ENCODE results near the gene RBMS3.

The RBMS3 gene

DNA sequence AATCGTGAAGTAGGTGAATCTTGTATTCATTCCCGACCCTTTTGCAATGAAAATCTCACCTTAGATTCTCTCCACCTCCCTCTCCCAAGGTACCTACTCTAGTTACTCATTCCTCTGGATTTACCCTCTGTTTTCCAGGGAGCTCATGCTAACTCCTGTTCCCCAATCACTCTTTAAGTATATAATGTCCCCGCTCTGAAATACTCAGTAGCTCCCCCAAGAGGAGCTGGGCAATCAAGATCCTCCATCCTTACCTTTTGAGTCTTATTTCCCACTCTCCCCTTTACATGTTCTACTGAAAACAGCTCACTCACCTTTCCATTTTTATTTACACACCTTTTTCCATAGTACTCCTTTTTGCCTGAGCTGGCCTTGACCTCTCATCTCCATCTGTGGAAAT lies 599.9 kb downstream of the RBMS3 start:
- DNase-seq (ENCODE audit: low read depth, low spot score) = no peak

DNA sequence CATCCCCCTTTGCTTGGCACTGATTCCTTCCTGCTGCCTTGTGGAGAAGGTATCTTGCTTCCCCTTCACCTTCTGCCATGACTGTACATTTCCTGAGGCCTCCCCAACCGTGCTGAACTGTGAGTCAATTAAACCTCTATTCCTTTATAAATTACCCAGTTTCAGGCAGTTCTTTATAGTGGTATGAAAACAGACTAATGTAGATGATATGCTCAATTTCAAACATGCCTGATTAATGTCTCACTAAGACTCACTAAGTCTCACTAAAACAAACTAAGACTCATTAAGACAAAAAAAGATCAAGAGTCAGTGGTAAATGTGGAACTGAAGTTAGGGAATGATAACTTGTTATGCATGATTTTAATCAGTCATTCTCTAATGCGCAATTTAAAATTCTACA lies 606.6 kb downstream of the RBMS3 start:
- no peak for DNase-seq (ENCODE audit: low read depth, low spot score)

GRCh38 chr3:29889215-29889614 lies 608.3 kb downstream of the RBMS3 start:
- no peak for DNase-seq (ENCODE audit: low read depth, low spot score)

- DNase-seq (ENCODE audit: low read depth, low spot score) = no peak
Observed at GRCh38 chr3:29890801-29891200, 609.9 kb downstream of the RBMS3 start.

DNA sequence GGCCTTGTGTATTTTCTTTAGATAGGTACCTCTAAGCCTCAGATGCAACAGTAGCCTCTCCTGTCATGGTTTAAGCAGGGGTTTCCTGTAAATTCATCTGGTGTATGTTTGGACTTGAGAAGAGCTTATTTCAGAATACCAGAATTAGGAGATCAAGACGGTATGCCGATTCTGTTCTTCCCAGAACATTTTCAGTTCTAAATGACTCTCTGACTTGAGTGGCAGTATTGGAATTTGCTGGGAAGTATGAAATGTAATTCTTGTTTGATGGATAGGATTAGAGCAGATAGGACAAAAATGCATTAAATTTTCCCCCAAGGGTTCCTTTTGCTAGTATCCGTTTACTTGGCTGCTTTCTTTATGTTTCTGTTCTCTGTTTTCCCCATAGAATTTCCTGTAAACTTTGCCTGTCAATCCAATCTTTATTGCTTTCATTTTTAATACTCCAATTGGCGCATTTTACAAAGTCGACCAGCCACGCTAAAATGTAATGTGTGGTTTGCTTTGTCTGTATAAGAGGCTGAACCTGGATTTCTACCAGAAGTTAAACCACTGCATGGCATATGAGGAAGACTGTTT lies 612.2 kb downstream of the RBMS3 start:
- DNase-seq (ENCODE audit: low read depth, low spot score) = no peak

GRCh38 chr3:29896856-29897255 lies 616.0 kb downstream of the RBMS3 start:
- DNase-seq (ENCODE audit: low read depth, low spot score) = no peak

- DNase-seq (ENCODE audit: low read depth, low spot score) = no peak
Observed at GRCh38 chr3:29898171-29898965, 617.5 kb downstream of the RBMS3 start.

- DNase-seq (ENCODE audit: low read depth, low spot score) = no peak
Observed at GRCh38 chr3:29899021-29899420, 618.1 kb downstream of the RBMS3 start.

- DNase-seq (ENCODE audit: low read depth, low spot score) = no peak
Observed at GRCh38 chr3:29901097-29901496, 620.2 kb downstream of the RBMS3 start.

DNA sequence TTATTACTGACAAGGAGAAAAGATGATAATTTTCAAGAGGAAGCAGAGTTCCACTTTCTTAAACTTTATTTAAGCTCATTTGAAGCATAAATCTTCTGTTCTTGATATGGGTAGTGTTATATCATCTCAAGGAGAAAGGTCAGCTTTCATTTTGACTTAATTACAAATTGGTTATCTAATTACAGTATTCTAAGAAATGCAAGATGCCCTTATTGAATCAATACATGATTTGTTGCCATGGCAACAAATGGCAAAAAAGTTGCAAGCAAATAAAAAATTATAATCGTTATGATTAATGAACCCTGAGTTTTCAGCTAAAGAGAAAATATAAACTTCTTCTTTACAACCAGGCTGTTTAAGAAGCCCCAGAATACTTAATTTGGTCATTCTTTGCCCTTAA lies 622.7 kb downstream of the RBMS3 start:
- no peak for DNase-seq (ENCODE audit: low read depth, low spot score)

DNA sequence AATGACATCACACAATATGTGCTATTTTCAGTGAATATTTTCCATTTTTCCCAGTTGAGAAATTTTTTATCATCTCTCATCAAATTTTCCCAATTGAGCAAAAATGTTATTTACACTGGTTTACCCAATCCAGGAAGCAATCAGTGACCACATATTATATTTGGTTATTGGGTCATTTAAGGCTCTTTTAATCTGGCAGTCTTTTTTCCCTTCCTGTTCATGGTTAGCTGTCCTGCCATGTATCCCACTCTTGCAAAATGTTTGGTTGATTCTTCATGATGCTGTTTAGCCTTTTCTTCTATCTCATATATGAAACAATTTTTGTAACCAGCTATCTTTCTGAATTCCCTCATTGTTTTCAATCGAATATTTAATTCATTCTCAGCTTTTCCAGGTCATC lies 626.0 kb downstream of the RBMS3 start:
- DNase-seq (ENCODE audit: low read depth, low spot score) = no peak

- DNase-seq (ENCODE audit: low read depth, low spot score) = no peak
Observed at GRCh38 chr3:29912600-29913288, 631.9 kb downstream of the RBMS3 start.

GRCh38 chr3:29914861-29915524 lies 634.1 kb downstream of the RBMS3 start:
- DNase-seq (ENCODE audit: low read depth, low spot score) = no peak

DNA sequence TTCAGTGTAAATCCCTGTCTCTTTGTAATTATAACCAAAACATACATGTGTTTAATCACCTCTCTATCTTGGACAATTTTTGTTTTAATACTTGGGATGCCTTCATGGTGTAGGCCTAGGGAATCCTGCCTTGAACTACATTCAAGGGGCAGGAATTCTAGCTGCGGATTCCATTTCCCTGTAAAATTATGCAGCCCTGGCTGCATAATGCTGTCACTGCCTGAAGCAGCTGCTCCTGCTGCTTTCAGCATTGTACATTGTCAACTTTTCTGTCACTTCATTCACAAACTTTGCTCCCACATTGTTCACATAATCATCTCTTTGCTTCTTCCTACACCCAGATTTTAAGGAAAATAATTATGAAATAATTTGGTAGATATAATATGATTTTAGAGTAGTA lies 638.7 kb downstream of the RBMS3 start:
- DNase-seq (ENCODE audit: low read depth, low spot score) = no peak

GRCh38 chr3:29922992-29923746 lies 642.3 kb downstream of the RBMS3 start:
- peak; percentile 82 for DNase-seq (ENCODE audit: low read depth, low spot score)

GRCh38 chr3:29924783-29925561 lies 644.1 kb downstream of the RBMS3 start:
- DNase-seq (ENCODE audit: low read depth, low spot score) = no peak

DNA sequence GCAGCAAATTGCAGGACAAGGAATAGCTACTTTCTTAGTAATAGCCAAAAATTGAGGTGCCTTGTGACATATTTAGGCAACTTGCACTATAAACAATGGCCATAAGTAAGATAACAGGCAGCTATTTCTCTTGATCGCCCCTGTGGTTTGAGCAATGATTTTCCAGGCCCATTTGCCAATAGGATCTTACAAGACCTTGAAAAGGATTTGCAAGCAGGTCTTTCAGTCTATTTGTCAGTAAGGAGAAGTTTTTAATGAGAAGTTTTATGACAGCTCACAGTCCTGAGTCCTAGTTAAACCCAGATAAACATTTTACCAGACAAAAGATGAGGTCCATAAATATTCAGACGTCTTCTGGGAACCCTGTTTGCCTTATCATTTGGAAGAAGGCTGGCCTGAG lies 645.5 kb downstream of the RBMS3 start:
- no peak for DNase-seq (ENCODE audit: low read depth, low spot score)

- DNase-seq (ENCODE audit: low read depth, low spot score) = no peak
Observed at GRCh38 chr3:29932696-29933325, 651.9 kb downstream of the RBMS3 start.

DNA sequence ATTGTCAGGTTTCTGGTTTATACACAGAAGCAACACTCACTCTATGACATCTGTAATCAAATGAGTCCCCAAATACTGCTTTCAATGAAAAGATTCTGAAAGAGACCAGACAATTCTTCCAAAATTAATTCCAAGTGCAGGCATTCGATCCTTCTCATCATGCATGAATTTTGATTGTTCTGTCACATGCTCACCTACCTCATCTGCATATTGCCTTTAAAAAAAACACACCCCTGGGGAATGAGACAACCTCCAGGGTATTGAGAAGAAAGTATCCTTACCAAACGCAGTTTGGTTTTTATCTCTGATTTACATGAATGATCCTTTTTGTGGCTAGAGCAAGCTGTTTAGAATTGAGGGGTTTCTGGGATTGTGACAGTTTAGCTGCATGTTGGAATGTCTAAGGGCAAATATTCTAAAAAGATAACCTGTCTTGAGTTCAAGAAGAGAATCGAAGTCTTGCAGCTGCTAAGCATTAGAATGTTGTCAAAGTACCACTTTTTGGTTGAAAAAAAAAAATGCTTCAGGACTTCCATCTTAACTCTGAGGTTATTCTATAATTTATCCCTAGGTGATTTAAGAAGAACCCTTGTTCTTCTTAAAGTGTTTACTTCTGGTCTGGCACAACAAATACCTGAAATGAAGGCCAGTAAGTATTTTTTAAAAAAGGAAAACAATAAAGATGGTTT lies 653.1 kb downstream of the RBMS3 start:
- no peak for DNase-seq (ENCODE audit: low read depth, low spot score)

- no peak for DNase-seq (ENCODE audit: low read depth, low spot score)
Observed at GRCh38 chr3:29934751-29935150, 653.9 kb downstream of the RBMS3 start.
